Heart left ventricle (tissue), 16 donors: Measurements from ENCODE around the gene CYREN. TPM values are rescaled to one million over a fixed set of nuclear protein-coding genes. Genes with fewer than 3 reads are reported as not detected.

Experiments
- ATAC-seq, 4 donors: fragments of 200-7000 bp; cut with Tn5 transposase; one replicate each; pipeline ENCODE4 v1.9.1; 2020 to 2022; ENCODE audit warnings: moderate library complexity in 4 of 4, mild to moderate bottlenecking in 3 of 4, moderate number of reproducible peaks in 1 of 4
- DNase-seq, 5 donors: peaks; one replicate each; pipeline ENCODE4 v3.0.0-alpha.2; 2020
- H3K27ac ChIP-seq, 12 donors: fragments of 200-600 bp; sonication (generic) in 4 of 12; one replicate each; pipeline versions ENCODE4 v1.5.0 to v1.8.0; 2016 to 2022; ENCODE audit warnings: mild to moderate bottlenecking in 2 of 12
- H3K27me3 ChIP-seq, 9 donors: fragments of 200-600 bp; sonication (generic) in 2 of 9; one replicate each; pipeline versions ENCODE4 v1.5.1 to v1.8.0; 2016 to 2022; ENCODE audit warnings: mild to moderate bottlenecking in 3 of 9
- H3K36me3 ChIP-seq, 9 donors: fragments of 200-600 bp; sonication (generic) in 2 of 9; one replicate each; pipeline versions ENCODE4 v1.5.0 to v1.8.0; 2018 to 2022; ENCODE audit warnings: mild to moderate bottlenecking in 2 of 9
- H3K4me1 ChIP-seq, 12 donors: fragments of 200-600 bp; sonication (generic) in 4 of 12; one replicate each; pipeline versions ENCODE4 v1.5.0 to v1.8.0; 2016 to 2022; ENCODE audit warnings: mild to moderate bottlenecking in 3 of 12
- H3K4me3 ChIP-seq, 12 donors: fragments of 200-600 bp; sonication (generic) in 4 of 12; one replicate each; pipeline versions ENCODE4 v1.5.0 to v1.8.0; 2017 to 2022; ENCODE audit warnings: mild to moderate bottlenecking in 9 of 12, moderate library complexity in 4 of 12
- H3K9me3 ChIP-seq, 12 donors: fragments of 200-600 bp; sonication (generic) in 4 of 12; one replicate each; pipeline versions ENCODE4 v1.5.0 to v1.8.0; 2016 to 2022; ENCODE audit warnings: mild to moderate bottlenecking in 1 of 12
- CTCF ChIP-seq, 12 donors: fragments of 200-600 bp; sonication (generic) in 4 of 12; IDR thresholded peaks; one replicate each; pipeline versions ENCODE4 v1.5.0 to v1.8.0; 2018 to 2022; ENCODE audit warnings: antibody characterized with exemption in 12 of 12, mild to moderate bottlenecking in 5 of 12
- POLR2A ChIP-seq, 2 donors: fragments of 450-650 bp; IDR thresholded peaks; one replicate each; pipeline ENCODE4 v1.6.1; 2017; ENCODE audit warnings: antibody characterized with exemption in 2 of 2, mild to moderate bottlenecking in 2 of 2, moderate library complexity in 2 of 2
- WGBS, 4 donors: extraction: QIAGEN DNeasy Blood & Tissue Kit in 2 of 4; methylation state at CpG; one replicate each; pipeline versions ENCODE4 v1.1.5 to v1.1.7; 2013 to 2018; 5-methylcytosine and 5-hydroxymethylcytosine counted together
- intact Hi-C, 10 donors: fragments of 100-400 bp; cut with DNase I; formaldehyde crosslinking; loops; one replicate each; pipeline versions ENCODE4 v1.11.1 to v1.14.2; 2022
- polyA plus RNA-seq, 2 donors: library from polyadenylated mRNA; stranded (reverse); fragments of 200-250 nt; gene quantifications; one replicate each; pipeline ENCODE4 v1.2.3, GENCODE V29; 2013
- total RNA-seq, 9 donors: library from RNA; depleted of rRNA in 2 of 9; stranded (reverse); fragments of >200 nt in 2 of 9; fragmentation: NEBNext Ultra II Directional in 3 of 9; extraction: Animal tissue kit (Norgen Biotek cat#: 25700) in 3 of 9; gene quantifications; one replicate each; pipeline versions ENCODE4 v1.1.0 to v1.2.4, GENCODE V29; 2016 to 2023
- donor health status: ischemic (EF 13 %, LVEDD 7.1; RV severe dilation, severe dysfunction).
- donor health status: healthy with polysubstance abuse.
- donor health status: DM: no; HTN: yes; CAD: no.
- donor health status: DM: no; HTN: no; CAD: no.
- donor health status: ischemic (EF 25% LVEDD 6.9; RV normal size, moderate dysfunction).
- donor health status: ischemic (EF 25% LVEDD 5.7; RV mildly dilated, moderate dysfunction).
- donor health status: healthy.
- donor health status: DM: yes; HTN: yes; CAD: no.
- donor health status: ischemic (EF 35%, LVEDD 5.7; RV mildly dilated, moderate dysfunction).
- donor health status: nonischemic (EF 11% LVEDD 7.7; RV severe dilation, severe dysfunction).
- donor health status: DM: yes; HTN: yes; CAD: no.
- donor health status: PGD.
- donor health status: ischemic (EF 29% LVEDD 5.4; RV normal size, mild dysfunction).
- donor health status: nonischemic (EF 23%, LVEDD 6.1; RV moderate dilation, normal function).

Gene CYREN
- total and polyA plus RNA-seq, 11 donors, result 18.4 to 35.8 (median 24.9) TPM

GRCh38 chr7:135147899-135148721, 22.4 kb downstream of the CYREN start, which contains the start of gene TMEM140:
Gene TMEM140, plus strand, starts transcription at chr7:135148072. Its CDS starts 16,370 bp downstream, at chr7:135164442.
- no peaks in the 10 kb centered on the region for H3K9me3 ChIP-seq
- ATAC-seq, result peak; percentile 67 to 89 (median 82)
- DNase-seq, result peak in 2 of 5 donors; percentile 54 to 62
- peaks cover 0 to 18% (median 5%) of the 10 kb centered on the region in 9 donors for H3K36me3 ChIP-seq
- TF ChIP-seq POLR2A (IDR thresholded peaks at IDR 0.05) (peak in 1 of 2 donors; percentile 71), CTCF (IDR thresholded peaks at IDR 0.05) (peak in 3 of 12 donors; percentile 13 to 27 (median 23))
- H3K27ac ChIP-seq, result peak within 1 kb of the TSS; percentile 88 to 99 (median 93)
- H3K4me3 ChIP-seq, result peak within 1 kb of the TSS; percentile 24 to 74 (median 60)
- 12 to 29% (median 20%) methylated on average over 13 of the region's 13 CpGs for WGBS, 4 donors
- H3K27me3 ChIP-seq, result no peaks in the 10 kb centered on the region
- peaks cover 0 to 70% (median 47%) of the 10 kb centered on the region in 12 donors for H3K4me1 ChIP-seq
- intact Hi-C loops, result loop anchor here in 7 of 10 donors (1.0 to 10.0 kb wide), 6 partner anchors 13 to 163 kb away; partner anchors contain the start of genes AGBL3 (in 5 of the 7) and CYREN (in 3 of the 7)

GRCh38 chr7:135147341-135147898, 23.1 kb downstream of the CYREN start:
- H3K36me3 ChIP-seq, result peaks cover 0 to 12% (median 4%) of the 10 kb centered on the region in 9 donors
- WGBS, 4 donors, result 2 to 9% (median 5%) methylated on average over 6 of the region's 6 CpGs
- no peaks in the 10 kb centered on the region for H3K27me3 ChIP-seq
- no peaks in the 10 kb centered on the region for H3K9me3 ChIP-seq
- peak overlapping the region; percentile 24 to 74 (median 60) for H3K4me3 ChIP-seq
- DNase-seq (no peak), ATAC-seq (peak; percentile 55 to 79 (median 72))
- H3K27ac ChIP-seq, result peak overlapping the region; percentile 88 to 99 (median 93)
- no peak for TF ChIP-seq POLR2A (IDR thresholded peaks at IDR 0.05)
- TF ChIP-seq CTCF (IDR thresholded peaks at IDR 0.05), result no peak
- H3K4me1 ChIP-seq, result peaks cover 0 to 70% (median 47%) of the 10 kb centered on the region in 12 donors
- intact Hi-C loops, result loop anchor here in 5 of 10 donors (2.0 to 10.0 kb wide), 4 partner anchors 13 to 163 kb away; partner anchors contain the start of gene AGBL3 (in 5 of the 5)

GRCh38 chr7:135143885-135144668, 26.4 kb downstream of the CYREN start:
- Histone ChIP-seq H3K9me3 (no peaks in the 10 kb centered on the region), H3K27ac (peak overlapping the region in 7 of 12 donors; percentile 10 to 97 (median 33)), H3K36me3 (no peaks in the 10 kb centered on the region), H3K27me3 (no peaks in the 10 kb centered on the region), H3K4me1 (peaks cover 0 to 40% (median 23%) of the 10 kb centered on the region in 12 donors), H3K4me3 (no peak overlapping the region)
- intact Hi-C loops, result loop anchor here in 2 of 10 donors (5.0 to 10.0 kb wide), 2 partner anchors 152 to 159 kb away; partner anchors contain the start of gene AGBL3 (in 1 of the 2)
- ATAC-seq, result peak in 3 of 4 donors; percentile 28 to 64 (median 30)
- 74 to 80% (median 78%) methylated on average over 3 of the region's 3 CpGs for WGBS, 4 donors
- no peak for DNase-seq
- TF ChIP-seq CTCF (IDR thresholded peaks at IDR 0.05) (no peak), POLR2A (IDR thresholded peaks at IDR 0.05) (no peak)
